ENCODE results near the gene TRAPPC10.
"Not testable (repeated sequence)": the region's sequence is repeated elsewhere in the genome, so short reads cannot be mapped to it uniquely, and the experiment has no call there.

Gene TRAPPC10

DNA sequence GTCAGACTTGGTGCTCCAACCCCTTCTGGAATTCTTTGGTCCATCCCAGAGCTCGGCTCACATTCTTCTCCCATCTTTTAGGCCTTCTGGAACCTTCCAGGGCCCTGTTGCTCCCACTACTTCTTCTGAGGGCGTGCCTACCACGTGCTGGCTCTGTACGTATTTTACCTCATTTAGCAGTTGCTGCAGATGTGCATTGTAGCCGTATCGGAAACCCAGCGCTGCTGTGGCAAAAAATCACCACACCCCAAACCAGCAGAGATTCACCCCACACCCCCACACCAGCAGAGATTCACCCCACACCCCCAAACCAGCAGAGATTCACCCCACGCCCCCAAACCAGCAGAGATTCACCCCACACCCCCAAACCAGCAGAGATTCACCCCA is 143.9 kb downstream of the TRAPPC10 start:
- not testable (repeated sequence) for DNase-seq

Data from CD4-positive, alpha-beta T cell treated with Interleukin-10 for 1 hour (primary cell).